ENCODE measurements around the gene KMT2B.

GRCh38 chr19:35722897-35723296, 5.1 kb downstream of the KMT2B start:
- TF ChIP-seq CTCF (IDR thresholded peaks at IDR 0.05), result no peak
- no peak for TF ChIP-seq POLR2AphosphoS5 (IDR thresholded peaks at IDR 0.05)

All from breast epithelium (tissue), 3 donors.